ENCODE measurements around the gene TRIML1.

Gene TRIML1

GRCh38 chr4:188113156-188113555, 26.1 kb upstream of the TRIML1 start:
- Histone ChIP-seq H2AK5ac (ENCODE audit: low read length) (no peak overlapping the region), H3K27ac (ENCODE audit: low read depth, low read length) (no peak overlapping the region), H2BK5ac (ENCODE audit: low read depth, low read length, poor library complexity) (no peak overlapping the region), H3K18ac (ENCODE audit: low read length) (no peak overlapping the region), H3K4me1 (ENCODE audit: control insufficient read depth in 1 of 2, insufficient read depth in 2 of 2, low read length in 2 of 2) (peaks cover 3 to 4% of the 10 kb centered on the region in 2 experiments), H3K79me2 (ENCODE audit: control insufficient read depth, insufficient read depth, low read length, poor library complexity) (no peaks in the 10 kb centered on the region), H4K12ac (ENCODE audit: low read depth, low read length) (no peak overlapping the region), H2BK120ac (ENCODE audit: insufficient read depth, low read length, poor library complexity) (no peak overlapping the region), H3K4me2 (ENCODE audit: low read length) (no peak overlapping the region), H3K36me3 (ENCODE audit: control insufficient read depth in 1 of 2, insufficient read depth in 2 of 2, low read length in 2 of 2) (no peaks in the 10 kb centered on the region), H2BK12ac (ENCODE audit: low read length) (no peak overlapping the region), H3K9ac (ENCODE audit: low read length) (no peak overlapping the region), H4K8ac (ENCODE audit: low read depth, low read length) (no peak overlapping the region), H3K79me1 (ENCODE audit: low read length) (peaks cover 9% of the 10 kb centered on the region), H3K4ac (ENCODE audit: low read depth, low read length) (no peak overlapping the region), H3K23ac (ENCODE audit: low read length) (no peak overlapping the region), H3K4me3 (ENCODE audit: low read depth, low read length) (no peak overlapping the region), H3K14ac (ENCODE audit: low read length) (no peak overlapping the region), H4K91ac (ENCODE audit: low read depth, low read length) (no peak overlapping the region), H3K9me3 (ENCODE audit: insufficient read depth, low read depth, low read length) (no peaks in the 10 kb centered on the region), H3K27me3 (ENCODE audit: insufficient read depth, low read length) (no peaks in the 10 kb centered on the region), H2AFZ (ENCODE audit: insufficient read depth, low read length, poor library complexity) (no peak overlapping the region)
- DNase-seq: no peak
- WGBS (ENCODE audit: extremely low coverage, insufficient coverage, insufficient read length): no CpG with 5 or more reads among the region's 9 CpGs

- H3K9ac ChIP-seq (ENCODE audit: low read length): no peak overlapping the region
- H3K4me2 ChIP-seq (ENCODE audit: low read length): no peak overlapping the region
- no peak overlapping the region for H3K14ac ChIP-seq (ENCODE audit: low read length)
- no peak overlapping the region for H2AK5ac ChIP-seq (ENCODE audit: low read length)
- H4K8ac ChIP-seq (ENCODE audit: low read depth, low read length): no peak overlapping the region
- H3K27me3 ChIP-seq (ENCODE audit: insufficient read depth, low read length): no peaks in the 10 kb centered on the region
- H3K27ac ChIP-seq (ENCODE audit: low read depth, low read length): no peak overlapping the region
- no peak for DNase-seq
- no peaks in the 10 kb centered on the region for H3K9me3 ChIP-seq (ENCODE audit: insufficient read depth, low read depth, low read length)
- no CpG with 5 or more reads among the region's 16 CpGs for WGBS (ENCODE audit: extremely low coverage, insufficient coverage, insufficient read length)
- no peak overlapping the region for H4K12ac ChIP-seq (ENCODE audit: low read depth, low read length)
- H3K4me1 ChIP-seq (ENCODE audit: control insufficient read depth in 1 of 2, insufficient read depth in 2 of 2, low read length in 2 of 2): no peaks in the 10 kb centered on the region
- H3K4me3 ChIP-seq (ENCODE audit: low read depth, low read length): no peak overlapping the region
- no peak overlapping the region for H2BK120ac ChIP-seq (ENCODE audit: insufficient read depth, low read length, poor library complexity)
- no peak overlapping the region for H3K23ac ChIP-seq (ENCODE audit: low read length)
- no peaks in the 10 kb centered on the region for H3K79me2 ChIP-seq (ENCODE audit: control insufficient read depth, insufficient read depth, low read length, poor library complexity)
- H2AFZ ChIP-seq (ENCODE audit: insufficient read depth, low read length, poor library complexity): no peak overlapping the region
- H3K36me3 ChIP-seq (ENCODE audit: control insufficient read depth in 1 of 2, insufficient read depth in 2 of 2, low read length in 2 of 2): no peaks in the 10 kb centered on the region
- no peak overlapping the region for H3K18ac ChIP-seq (ENCODE audit: low read length)
- no peak overlapping the region for H2BK12ac ChIP-seq (ENCODE audit: low read length)
- no peak overlapping the region for H3K4ac ChIP-seq (ENCODE audit: low read depth, low read length)
- no peak overlapping the region for H2BK5ac ChIP-seq (ENCODE audit: low read depth, low read length, poor library complexity)
- peak overlapping the region; percentile 20 for H4K91ac ChIP-seq (ENCODE audit: low read depth, low read length)
- no peaks in the 10 kb centered on the region for H3K79me1 ChIP-seq (ENCODE audit: low read length)
Observed at GRCh38 chr4:188117631-188118324, 21.5 kb upstream of the TRIML1 start.

DNA sequence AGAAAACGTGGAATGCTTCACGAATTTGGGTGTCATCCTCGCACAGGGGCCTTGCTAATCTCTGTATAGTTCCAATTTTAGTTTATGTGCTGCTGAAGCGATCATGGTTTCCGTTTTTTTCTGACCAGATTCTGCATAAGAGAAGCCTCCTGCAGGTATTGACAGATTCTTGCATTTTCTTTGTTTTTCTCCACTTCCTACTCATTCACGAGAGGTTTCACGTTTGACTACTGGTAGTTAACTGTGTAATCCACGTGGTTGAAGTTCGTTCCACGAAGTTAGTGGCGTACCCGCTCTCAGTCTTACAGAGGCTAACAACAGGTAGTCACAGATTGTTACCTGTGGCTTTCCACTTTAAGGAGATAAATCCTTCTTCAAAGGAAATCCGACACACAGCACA, 17.7 kb upstream of the TRIML1 start:
- H4K8ac ChIP-seq (ENCODE audit: low read depth, low read length): no peak overlapping the region
- no peak overlapping the region for H3K23ac ChIP-seq (ENCODE audit: low read length)
- H3K79me1 ChIP-seq (ENCODE audit: low read length): no peaks in the 10 kb centered on the region
- H2AFZ ChIP-seq (ENCODE audit: insufficient read depth, low read length, poor library complexity): no peak overlapping the region
- no peaks in the 10 kb centered on the region for H3K79me2 ChIP-seq (ENCODE audit: control insufficient read depth, insufficient read depth, low read length, poor library complexity)
- H2BK5ac ChIP-seq (ENCODE audit: low read depth, low read length, poor library complexity): no peak overlapping the region
- H3K4me2 ChIP-seq (ENCODE audit: low read length): no peak overlapping the region
- H3K27ac ChIP-seq (ENCODE audit: low read depth, low read length): no peak overlapping the region
- H3K36me3 ChIP-seq (ENCODE audit: control insufficient read depth in 1 of 2, insufficient read depth in 2 of 2, low read length in 2 of 2): no peaks in the 10 kb centered on the region
- no peaks in the 10 kb centered on the region for H3K9me3 ChIP-seq (ENCODE audit: insufficient read depth, low read depth, low read length)
- no peaks in the 10 kb centered on the region for H3K27me3 ChIP-seq (ENCODE audit: insufficient read depth, low read length)
- no CpG with 5 or more reads among the region's 13 CpGs for WGBS (ENCODE audit: extremely low coverage, insufficient coverage, insufficient read length)
- H3K14ac ChIP-seq (ENCODE audit: low read length): no peak overlapping the region
- no peak overlapping the region for H2AK5ac ChIP-seq (ENCODE audit: low read length)
- no peak overlapping the region for H3K9ac ChIP-seq (ENCODE audit: low read length)
- H3K18ac ChIP-seq (ENCODE audit: low read length): no peak overlapping the region
- DNase-seq: no peak
- no peaks in the 10 kb centered on the region for H3K4me1 ChIP-seq (ENCODE audit: control insufficient read depth in 1 of 2, insufficient read depth in 2 of 2, low read length in 2 of 2)
- H4K12ac ChIP-seq (ENCODE audit: low read depth, low read length): no peak overlapping the region
- no peak overlapping the region for H2BK120ac ChIP-seq (ENCODE audit: insufficient read depth, low read length, poor library complexity)
- H2BK12ac ChIP-seq (ENCODE audit: low read length): no peak overlapping the region
- H3K4ac ChIP-seq (ENCODE audit: low read depth, low read length): no peak overlapping the region
- H4K91ac ChIP-seq (ENCODE audit: low read depth, low read length): no peak overlapping the region
- no peak overlapping the region for H3K4me3 ChIP-seq (ENCODE audit: low read depth, low read length)

DNA sequence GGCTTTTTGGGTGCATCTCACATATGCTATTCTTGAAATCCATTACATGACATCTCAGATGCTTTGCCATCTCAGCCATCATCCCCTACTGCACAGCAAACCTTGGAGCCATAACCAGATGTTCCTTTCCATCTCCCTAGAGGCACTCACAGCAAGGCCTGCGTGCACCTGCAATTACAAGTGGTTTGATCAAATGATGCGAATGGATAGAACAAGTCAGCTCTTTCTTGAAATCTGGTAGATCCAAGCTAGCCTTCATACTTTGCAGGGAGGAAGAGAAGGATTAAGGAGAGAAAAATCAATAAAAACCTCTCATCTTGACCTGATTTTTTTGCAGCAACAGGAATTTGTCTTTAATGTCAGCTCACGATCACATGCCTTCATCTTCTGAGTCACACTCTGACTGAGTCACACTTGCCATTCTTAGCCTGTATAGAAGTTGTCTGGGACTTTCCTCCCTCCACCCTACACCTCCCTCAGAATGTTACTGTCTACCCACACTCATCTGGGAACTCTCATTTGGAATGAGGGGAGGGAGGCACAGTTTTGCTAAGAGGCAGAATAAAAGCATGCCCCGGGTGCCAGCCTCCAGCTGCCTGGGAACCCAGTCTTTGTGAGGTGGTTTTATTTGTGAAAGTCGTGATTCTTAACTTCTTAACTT, 11.9 kb upstream of the TRIML1 start:
- H2BK120ac ChIP-seq (ENCODE audit: insufficient read depth, low read length, poor library complexity): peak overlapping the region; percentile 15
- H3K9me3 ChIP-seq (ENCODE audit: insufficient read depth, low read depth, low read length): no peaks in the 10 kb centered on the region
- peaks cover 6 to 7% of the 10 kb centered on the region in 2 experiments for H3K4me1 ChIP-seq (ENCODE audit: control insufficient read depth in 1 of 2, insufficient read depth in 2 of 2, low read length in 2 of 2)
- H4K12ac ChIP-seq (ENCODE audit: low read depth, low read length): no peak overlapping the region
- no peak overlapping the region for H2AFZ ChIP-seq (ENCODE audit: insufficient read depth, low read length, poor library complexity)
- no CpG with 5 or more reads among the region's 5 CpGs for WGBS (ENCODE audit: extremely low coverage, insufficient coverage, insufficient read length)
- H3K27ac ChIP-seq (ENCODE audit: low read depth, low read length): no peak overlapping the region
- no peak overlapping the region for H4K8ac ChIP-seq (ENCODE audit: low read depth, low read length)
- H3K36me3 ChIP-seq (ENCODE audit: control insufficient read depth in 1 of 2, insufficient read depth in 2 of 2, low read length in 2 of 2): no peaks in the 10 kb centered on the region
- no peak overlapping the region for H2BK5ac ChIP-seq (ENCODE audit: low read depth, low read length, poor library complexity)
- H3K9ac ChIP-seq (ENCODE audit: low read length): no peak overlapping the region
- no peak overlapping the region for H3K18ac ChIP-seq (ENCODE audit: low read length)
- no peak overlapping the region for H3K4me3 ChIP-seq (ENCODE audit: low read depth, low read length)
- no peak overlapping the region for H2AK5ac ChIP-seq (ENCODE audit: low read length)
- DNase-seq: peak; percentile 27 to 59
- H3K14ac ChIP-seq (ENCODE audit: low read length): no peak overlapping the region
- no peak overlapping the region for H2BK12ac ChIP-seq (ENCODE audit: low read length)
- H3K79me1 ChIP-seq (ENCODE audit: low read length): peaks cover 5% of the 10 kb centered on the region
- H3K27me3 ChIP-seq (ENCODE audit: insufficient read depth, low read length): no peaks in the 10 kb centered on the region
- no peak overlapping the region for H3K23ac ChIP-seq (ENCODE audit: low read length)
- peak overlapping the region; percentile 36 for H4K91ac ChIP-seq (ENCODE audit: low read depth, low read length)
- H3K4ac ChIP-seq (ENCODE audit: low read depth, low read length): no peak overlapping the region
- H3K4me2 ChIP-seq (ENCODE audit: low read length): no peak overlapping the region
- H3K79me2 ChIP-seq (ENCODE audit: control insufficient read depth, insufficient read depth, low read length, poor library complexity): no peaks in the 10 kb centered on the region
